ENCODE results near the gene ACRV1.

ACRV1 gene

DNA sequence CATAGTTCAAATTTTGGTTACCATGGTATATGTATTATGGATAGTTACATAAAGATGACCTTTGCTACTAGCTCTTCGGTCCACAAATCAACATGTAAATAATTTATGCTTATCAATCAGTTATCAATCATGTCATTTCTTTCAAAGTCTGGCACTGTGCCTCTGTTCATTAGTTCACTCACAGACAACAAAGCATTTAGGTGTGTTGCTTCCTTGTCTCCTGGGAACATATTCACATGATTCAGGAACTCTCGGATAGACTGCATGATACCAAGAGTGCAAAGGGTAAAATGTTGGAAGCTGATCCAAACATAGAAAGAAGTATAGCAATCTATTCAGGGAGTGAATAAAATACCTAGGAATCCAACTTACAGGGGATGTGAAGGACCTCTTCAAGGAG lies 14.3 kb upstream of the ACRV1 start:
- TF ChIP-seq, protein P1, sequence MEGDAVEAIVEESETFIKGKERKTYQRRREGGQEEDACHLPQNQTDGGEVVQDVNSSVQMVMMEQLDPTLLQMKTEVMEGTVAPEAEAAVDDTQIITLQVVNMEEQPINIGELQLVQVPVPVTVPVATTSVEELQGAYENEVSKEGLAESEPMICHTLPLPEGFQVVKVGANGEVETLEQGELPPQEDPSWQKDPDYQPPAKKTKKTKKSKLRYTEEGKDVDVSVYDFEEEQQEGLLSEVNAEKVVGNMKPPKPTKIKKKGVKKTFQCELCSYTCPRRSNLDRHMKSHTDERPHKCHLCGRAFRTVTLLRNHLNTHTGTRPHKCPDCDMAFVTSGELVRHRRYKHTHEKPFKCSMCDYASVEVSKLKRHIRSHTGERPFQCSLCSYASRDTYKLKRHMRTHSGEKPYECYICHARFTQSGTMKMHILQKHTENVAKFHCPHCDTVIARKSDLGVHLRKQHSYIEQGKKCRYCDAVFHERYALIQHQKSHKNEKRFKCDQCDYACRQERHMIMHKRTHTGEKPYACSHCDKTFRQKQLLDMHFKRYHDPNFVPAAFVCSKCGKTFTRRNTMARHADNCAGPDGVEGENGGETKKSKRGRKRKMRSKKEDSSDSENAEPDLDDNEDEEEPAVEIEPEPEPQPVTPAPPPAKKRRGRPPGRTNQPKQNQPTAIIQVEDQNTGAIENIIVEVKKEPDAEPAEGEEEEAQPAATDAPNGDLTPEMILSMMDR (conservative IDR thresholded peaks at IDR 0.05): no peak
- TF ChIP-seq ZFX (IDR thresholded peaks at IDR 0.05): no peak
- H3K27ac ChIP-seq: no peak overlapping the region

DNA sequence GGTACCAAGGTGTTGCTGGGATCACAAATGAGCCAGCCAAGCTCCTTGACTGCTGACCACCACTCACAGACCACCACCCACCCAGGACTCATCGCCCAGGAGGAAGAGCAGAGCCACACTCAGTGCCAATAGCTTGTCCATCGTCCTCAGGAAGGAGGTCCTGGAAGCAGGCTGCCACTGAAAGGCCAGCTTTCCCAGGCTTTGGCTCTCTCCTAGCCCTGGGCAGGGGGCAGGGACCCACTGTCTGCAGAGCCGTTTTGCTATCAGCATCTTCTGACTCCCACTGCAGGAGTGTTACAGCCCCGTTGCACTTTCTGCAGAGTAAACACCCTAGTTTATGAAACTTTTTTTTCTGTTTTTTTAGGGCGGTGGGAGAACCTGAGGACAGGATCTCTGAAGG lies 12.2 kb upstream of the ACRV1 start:
- no peak overlapping the region for H3K27ac ChIP-seq
- TF ChIP-seq, protein P1 (conservative IDR thresholded peaks at IDR 0.05): no peak

DNA sequence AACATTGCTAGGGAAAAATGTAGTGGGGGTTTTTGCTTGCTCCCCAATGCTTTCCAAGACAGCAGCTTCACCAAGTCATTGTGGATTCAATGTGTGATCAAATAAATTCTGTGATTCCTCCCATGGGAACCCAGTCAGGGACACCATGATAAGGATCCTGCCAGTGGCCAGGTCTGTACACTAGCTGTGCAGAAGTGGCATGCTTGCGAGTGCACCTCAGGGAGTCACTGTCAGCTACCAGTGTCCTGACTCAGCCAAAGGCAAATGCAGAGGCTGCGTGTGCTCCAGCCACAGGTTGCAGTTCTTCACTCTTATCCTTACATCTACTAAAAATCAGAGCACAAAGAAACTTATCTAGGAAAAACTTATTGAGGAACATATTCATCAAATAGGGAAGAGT lies 9.4 kb upstream of the ACRV1 start:
- no peak overlapping the region for H3K27ac ChIP-seq
- TF ChIP-seq ZFX (IDR thresholded peaks at IDR 0.05): no peak
- TF ChIP-seq, protein P1 (conservative IDR thresholded peaks at IDR 0.05): no peak

DNA sequence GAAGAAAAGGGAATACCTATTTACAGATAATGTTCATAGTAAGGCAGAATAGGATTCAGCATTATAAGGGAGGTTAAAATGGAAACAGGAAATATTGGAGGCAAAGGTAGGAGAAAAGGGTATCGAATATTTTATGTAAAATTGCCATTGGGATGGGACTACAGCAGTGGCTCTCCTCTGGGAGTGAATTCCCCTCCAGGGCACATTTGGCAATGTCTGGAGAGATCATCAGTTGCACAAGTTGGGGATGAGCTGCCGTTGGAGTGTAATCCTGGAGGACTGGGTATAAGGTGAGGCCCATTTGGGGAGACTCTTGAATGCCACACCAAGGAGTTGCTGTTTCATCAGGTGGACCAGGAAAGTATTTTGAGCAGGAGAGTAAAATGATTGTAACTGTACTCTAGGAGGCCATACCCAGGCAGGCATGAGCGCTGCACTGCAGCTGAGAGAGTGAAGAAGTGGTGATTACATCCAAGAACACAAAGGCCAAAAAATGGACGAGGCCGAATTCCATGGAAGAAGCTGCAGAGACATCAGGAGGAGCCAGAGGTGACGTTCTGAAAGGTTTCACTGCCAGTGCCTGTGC lies 8.7 kb upstream of the ACRV1 start:
- TF ChIP-seq, protein P1 (conservative IDR thresholded peaks at IDR 0.05): no peak

DNA sequence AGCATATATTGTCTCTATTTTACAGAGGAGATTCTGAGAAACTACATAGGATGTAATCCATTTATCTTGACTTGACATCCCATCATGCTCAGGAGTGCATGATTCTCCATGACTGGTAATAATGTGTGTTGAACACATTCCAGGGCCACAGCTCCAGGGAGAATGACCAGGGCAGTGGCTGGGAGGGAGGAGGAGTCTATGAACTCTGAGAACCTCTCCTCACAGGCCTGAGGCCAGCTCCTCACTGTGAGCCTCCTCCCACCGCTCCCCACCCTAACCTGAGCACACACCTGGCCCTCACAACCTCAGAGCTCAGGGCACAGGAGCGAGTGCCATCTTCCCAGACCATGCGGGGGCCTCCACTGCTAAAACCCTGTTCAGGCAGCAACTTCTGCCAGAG lies 8.0 kb upstream of the ACRV1 start:
- no peak overlapping the region for H3K27ac ChIP-seq
- TF ChIP-seq, protein P1 (conservative IDR thresholded peaks at IDR 0.05): no peak
- TF ChIP-seq ZFX (IDR thresholded peaks at IDR 0.05): no peak

More for the DNA sequence above, 8.7 kb upstream of the ACRV1 start:
- H3K27ac ChIP-seq: no peak overlapping the region

DNA sequence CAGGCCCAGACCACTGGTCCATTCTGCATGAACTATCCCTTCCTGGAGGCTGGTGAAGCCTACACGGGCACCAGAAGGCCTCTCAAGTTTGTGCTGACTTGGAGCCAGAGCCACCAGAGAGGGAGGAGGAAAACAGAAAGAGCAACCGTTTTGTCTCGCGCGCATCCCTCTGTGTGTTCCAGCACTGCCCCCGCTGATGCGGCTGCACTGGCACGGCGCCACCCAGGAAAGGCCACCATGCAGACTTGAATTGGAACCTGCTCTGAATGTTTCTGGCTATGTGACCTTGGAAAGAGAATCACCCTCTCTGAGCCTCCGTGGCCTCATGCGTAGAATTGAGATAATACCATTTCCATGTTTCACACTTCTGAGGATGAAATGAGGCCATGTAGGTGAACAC lies 7.4 kb upstream of the ACRV1 start:
- no peak overlapping the region for H3K27ac ChIP-seq
- TF ChIP-seq ZFX (IDR thresholded peaks at IDR 0.05): no peak
- TF ChIP-seq, protein P1 (conservative IDR thresholded peaks at IDR 0.05): no peak

DNA sequence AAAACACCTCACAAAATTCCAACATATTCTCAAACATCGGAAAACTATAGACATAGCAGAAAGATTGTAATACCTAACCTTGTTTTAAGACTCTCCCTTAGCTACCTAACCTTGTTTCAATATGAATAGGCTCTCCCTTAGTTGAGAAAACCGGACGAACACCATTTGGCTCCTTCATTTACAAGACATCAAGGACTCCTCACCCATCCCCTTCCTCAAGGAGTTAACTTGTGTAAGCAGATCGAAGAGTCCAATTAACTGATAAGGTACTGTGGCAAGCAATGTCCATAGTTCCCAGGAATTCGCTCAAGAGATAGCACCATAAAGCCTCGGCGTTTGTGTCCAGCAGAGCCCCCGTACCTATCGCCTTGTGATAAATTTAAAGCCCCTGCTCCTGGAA lies 4.6 kb upstream of the ACRV1 start:
- TF ChIP-seq, protein P1 (conservative IDR thresholded peaks at IDR 0.05): no peak
- no peak for TF ChIP-seq ZFX (IDR thresholded peaks at IDR 0.05)
- H3K27ac ChIP-seq: no peak overlapping the region

All from C4-2B (cell line).